ENCODE results near the gene OR10A7. TPM values are rescaled to one million over a fixed set of nuclear protein-coding genes. Genes with fewer than 3 reads are reported as not detected.

The OR10A7 gene
- total RNA-seq, 1 donor from 2014 or later, result not detected

DNA sequence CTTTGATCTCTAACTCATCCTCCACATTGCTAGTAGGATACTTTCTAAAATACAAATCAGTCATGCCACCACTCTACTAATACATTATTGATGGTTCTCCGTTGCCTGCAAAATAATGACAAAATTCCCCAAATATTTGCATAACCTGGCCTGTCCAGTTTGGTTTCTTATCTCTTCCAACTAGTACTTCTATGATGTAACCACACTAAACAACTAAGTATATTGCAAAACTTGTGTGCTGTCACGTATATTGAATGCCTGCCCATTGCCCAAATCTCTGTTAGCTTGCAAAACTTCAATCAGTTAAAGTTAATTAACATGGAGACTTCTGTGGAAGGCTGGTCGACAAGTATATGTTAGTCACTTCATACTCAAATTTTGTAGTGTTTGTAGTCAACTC is 30.1 kb downstream of the OR10A7 start:
- TF ChIP-seq, protein P1, sequence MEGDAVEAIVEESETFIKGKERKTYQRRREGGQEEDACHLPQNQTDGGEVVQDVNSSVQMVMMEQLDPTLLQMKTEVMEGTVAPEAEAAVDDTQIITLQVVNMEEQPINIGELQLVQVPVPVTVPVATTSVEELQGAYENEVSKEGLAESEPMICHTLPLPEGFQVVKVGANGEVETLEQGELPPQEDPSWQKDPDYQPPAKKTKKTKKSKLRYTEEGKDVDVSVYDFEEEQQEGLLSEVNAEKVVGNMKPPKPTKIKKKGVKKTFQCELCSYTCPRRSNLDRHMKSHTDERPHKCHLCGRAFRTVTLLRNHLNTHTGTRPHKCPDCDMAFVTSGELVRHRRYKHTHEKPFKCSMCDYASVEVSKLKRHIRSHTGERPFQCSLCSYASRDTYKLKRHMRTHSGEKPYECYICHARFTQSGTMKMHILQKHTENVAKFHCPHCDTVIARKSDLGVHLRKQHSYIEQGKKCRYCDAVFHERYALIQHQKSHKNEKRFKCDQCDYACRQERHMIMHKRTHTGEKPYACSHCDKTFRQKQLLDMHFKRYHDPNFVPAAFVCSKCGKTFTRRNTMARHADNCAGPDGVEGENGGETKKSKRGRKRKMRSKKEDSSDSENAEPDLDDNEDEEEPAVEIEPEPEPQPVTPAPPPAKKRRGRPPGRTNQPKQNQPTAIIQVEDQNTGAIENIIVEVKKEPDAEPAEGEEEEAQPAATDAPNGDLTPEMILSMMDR (IDR thresholded peaks at IDR 0.05; ENCODE audit: insufficient read depth, low read length, poor library complexity, severe bottlenecking), result no peak

DNA sequence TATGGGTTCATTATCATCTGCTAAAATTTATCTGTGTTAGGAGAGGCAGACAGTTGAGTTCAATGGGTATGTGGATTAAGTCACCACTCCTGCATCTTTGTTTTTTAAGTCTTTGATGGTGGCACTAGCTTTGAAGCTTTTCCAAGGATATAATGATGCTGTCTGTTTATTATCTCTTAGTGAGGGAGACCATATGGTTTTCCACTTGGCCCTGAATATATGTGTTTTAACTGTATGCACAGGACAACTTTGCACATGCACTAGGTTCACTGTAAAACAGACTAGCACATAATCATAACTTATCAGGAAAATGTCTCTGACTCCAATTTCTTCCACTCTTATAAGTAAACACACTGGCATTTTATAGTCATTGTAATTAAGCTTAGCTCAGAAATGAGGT is 32.5 kb downstream of the OR10A7 start:
- no peak for DNase-seq (ENCODE audit: low read depth)
- no peak overlapping the region for H3K4me3 ChIP-seq (ENCODE audit: low read depth, low read length)
- H3K36me3 ChIP-seq (ENCODE audit: control insufficient read depth, insufficient read depth, low read length), result no peaks in the 10 kb centered on the region
- H3K27me3 ChIP-seq (ENCODE audit: control insufficient read depth, insufficient read depth, low read length), result no peaks in the 10 kb centered on the region
- TF ChIP-seq, protein P1 (IDR thresholded peaks at IDR 0.05; ENCODE audit: insufficient read depth, low read length, poor library complexity, severe bottlenecking), result no peak

More for the DNA sequence above, 30.1 kb downstream of the OR10A7 start:
- Histone ChIP-seq H3K27me3 (ENCODE audit: control insufficient read depth, insufficient read depth, low read length) (no peaks in the 10 kb centered on the region), H3K36me3 (ENCODE audit: control insufficient read depth, insufficient read depth, low read length) (no peaks in the 10 kb centered on the region), H3K4me3 (ENCODE audit: low read depth, low read length) (no peak overlapping the region)
- DNase-seq (ENCODE audit: low read depth), result no peak

DNA sequence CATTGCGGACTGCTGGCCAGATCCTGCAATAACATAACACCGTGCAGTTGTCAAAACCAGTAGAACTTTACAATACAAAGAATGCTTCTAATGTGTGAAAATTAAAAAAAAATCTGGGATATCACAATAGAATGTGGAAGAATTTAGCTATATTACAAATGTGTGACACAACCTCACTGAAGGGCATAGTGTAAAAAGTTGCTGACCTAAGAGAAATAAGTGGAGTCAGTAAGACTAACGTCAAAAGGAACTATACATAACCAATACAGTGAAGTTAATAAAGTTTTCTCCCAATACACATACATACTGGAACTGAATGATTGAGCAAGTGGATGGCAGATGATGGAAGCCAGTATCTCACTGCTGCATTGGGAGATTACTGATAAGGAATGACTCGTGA is 36.0 kb downstream of the OR10A7 start:
- TF ChIP-seq, protein P1 (IDR thresholded peaks at IDR 0.05; ENCODE audit: insufficient read depth, low read length, poor library complexity, severe bottlenecking), result no peak
- H3K4me3 ChIP-seq (ENCODE audit: low read depth, low read length), result no peak overlapping the region
- no peak for DNase-seq (ENCODE audit: low read depth)

DNA sequence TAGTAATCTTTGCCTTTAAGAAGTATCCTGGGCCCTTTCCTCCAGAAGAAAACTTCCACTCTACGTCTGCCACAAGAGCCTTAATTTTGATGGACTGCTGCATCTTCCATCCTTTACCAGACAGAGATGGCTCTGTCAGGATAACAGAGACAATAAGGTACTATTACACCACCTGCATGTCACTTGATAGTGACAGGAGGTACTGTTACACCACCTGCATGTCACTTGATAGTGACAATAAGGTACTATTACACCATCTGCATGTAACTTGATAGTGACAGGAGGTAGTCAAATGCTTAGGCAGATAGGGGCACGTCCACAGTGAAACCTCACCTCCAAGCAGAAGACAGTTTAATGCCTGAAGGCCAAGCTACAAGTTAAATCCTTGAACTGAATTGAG is 37.5 kb downstream of the OR10A7 start:
- Histone ChIP-seq H3K4me3 (ENCODE audit: low read depth, low read length) (no peak overlapping the region), H3K27me3 (ENCODE audit: control insufficient read depth, insufficient read depth, low read length) (no peaks in the 10 kb centered on the region), H3K36me3 (ENCODE audit: control insufficient read depth, insufficient read depth, low read length) (no peaks in the 10 kb centered on the region)
- TF ChIP-seq, protein P1 (IDR thresholded peaks at IDR 0.05; ENCODE audit: insufficient read depth, low read length, poor library complexity, severe bottlenecking), result no peak
- no peak for DNase-seq (ENCODE audit: low read depth)

More for the DNA sequence above, 36.0 kb downstream of the OR10A7 start:
- no peaks in the 10 kb centered on the region for H3K27me3 ChIP-seq (ENCODE audit: control insufficient read depth, insufficient read depth, low read length)
- H3K36me3 ChIP-seq (ENCODE audit: control insufficient read depth, insufficient read depth, low read length), result no peaks in the 10 kb centered on the region

Other genes starting within 250 kb of the OR10A7 start
- not detected in 2 replicates for gene TESPA1, start 236.3 kb upstream of the OR10A7 start, total RNA-seq
- gene NEUROD4, start 201.1 kb upstream of the OR10A7 start, total RNA-seq, result not detected in 2 replicates
- not detected in 2 replicates for gene OR9K2, start 94.6 kb upstream of the OR10A7 start, total RNA-seq
- not detected in 2 replicates for gene OR6C74, start 23.6 kb downstream of the OR10A7 start, total RNA-seq
- not detected in 2 replicates for gene OR6C6, start 75.5 kb downstream of the OR10A7 start, total RNA-seq
- not detected in 2 replicates for gene OR6C1, start 93.3 kb downstream of the OR10A7 start, total RNA-seq
- gene OR6C3, start 109.7 kb downstream of the OR10A7 start, total RNA-seq, result not detected in 2 replicates
- gene OR6C75, start 141.9 kb downstream of the OR10A7 start, total RNA-seq, result not detected in 2 replicates
- gene OR6C65, start 179.5 kb downstream of the OR10A7 start, total RNA-seq, result not detected in 2 replicates
- not detected in 2 replicates for gene OR6C76, start 205.2 kb downstream of the OR10A7 start, total RNA-seq
- gene OR6C2, start 223.1 kb downstream of the OR10A7 start, total RNA-seq, result not detected in 2 replicates
- gene OR6C70, start 249.1 kb downstream of the OR10A7 start, total RNA-seq, result not detected in 2 replicates

Data from kidney epithelial cell (primary cell).